ENCODE data around the gene PRRT2. TPM values are rescaled to one million over a fixed set of nuclear protein-coding genes. Genes with fewer than 3 reads are reported as not detected.

PRRT2 gene
- total and polyA plus RNA-seq, 10 of the 15 experiments (the other 5 are each of a cell fraction or from before 2014, with no cell fraction given): 0.08 to 0.49 (median 0.12) TPM; not detected in 4

DNA sequence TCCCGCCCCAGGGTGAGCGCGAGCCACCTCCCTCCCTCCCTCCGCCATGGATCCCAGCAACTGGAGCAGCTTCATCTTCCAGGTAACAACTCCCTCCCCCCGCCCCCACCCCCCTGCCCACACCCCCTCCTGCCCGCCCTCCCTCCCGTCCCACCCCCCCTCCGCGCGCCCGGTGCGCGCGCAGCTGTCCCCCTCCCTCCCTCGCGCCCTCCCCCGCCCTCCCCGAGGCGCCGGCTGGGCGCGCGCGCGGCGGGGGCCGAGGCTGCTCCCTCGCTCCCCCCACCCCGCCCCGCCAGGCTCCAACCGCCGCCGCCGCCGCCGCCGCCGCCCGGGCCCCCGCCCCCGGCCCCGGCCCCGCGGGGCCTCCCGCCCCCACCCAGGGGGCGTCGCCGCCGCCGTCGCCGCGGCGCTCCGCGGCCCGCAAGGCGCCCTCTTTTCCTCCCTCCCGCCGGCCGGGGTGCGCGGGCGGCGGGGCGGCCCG is 5.9 kb upstream of the PRRT2 start, which contains the start of gene MAZ:
Gene MAZ (plus strand): TSS at position 431 of the 481 bp plus-strand sequence. CDS start 173 bp downstream, outside the sequence.
- SMC1A ChIA-PET (ENCODE audit: uncharacterized antibody, unreplicated experiment): no interaction called here
- RAD21 ChIA-PET (ENCODE audit: unreplicated experiment): interaction anchor here (0.6 to 2.2 kb wide), 2 partner anchors 10 to 14 kb away, joined by 3 to 24 read pairs; partner anchors contain the start of genes MVP and PAGR1
- peak within 1 kb of the TSS; percentile 61 for H2AFZ ChIP-seq (ENCODE audit: control insufficient read depth, low read depth, low read length)

More for the DNA sequence above, 5.9 kb upstream of the PRRT2 start, which contains the start of gene MAZ:
- ChIA-PET POLR2A (interaction anchor here (1.3 to 4.0 kb wide), 3 partner anchors 9 to 16 kb away, joined by 13 to 40 read pairs (median 13); partner anchors contain the start of genes KIF22, MVP and PAGR1), CTCF (no interaction called here)
- WGBS (ENCODE audit: insufficient coverage, insufficient replicate concordance, low lambda C conversion rate, missing lambda C conversion rate): no CpG with 5 or more reads among the region's 67 CpGs
- Histone ChIP-seq H3K4me1 (ENCODE audit: control insufficient read depth, insufficient read depth, low read length) (peaks cover 28% of the 10 kb centered on the region), H4K20me1 (ENCODE audit: control insufficient read depth, insufficient read depth) (no peaks in the 10 kb centered on the region), H3K27ac (ENCODE audit: control insufficient read depth, insufficient read depth) (peak within 1 kb of the TSS; percentile 91), H3K79me2 (ENCODE audit: control insufficient read depth, insufficient read depth, low read length) (peaks cover 32% of the 10 kb centered on the region), H3K27me3 (replicated peaks in 1 of 2; ENCODE audit: control insufficient read depth in 2 of 2, insufficient read depth in 2 of 2, low read length in 1 of 2) (no peaks in the 10 kb centered on the region), H3K4me2 (ENCODE audit: control insufficient read depth, insufficient read depth) (peak within 1 kb of the TSS; percentile 96), H3K36me3 (ENCODE audit: control insufficient read depth in 2 of 2, insufficient read depth in 2 of 2, low read length in 1 of 2) (peaks cover 20 to 23% of the 10 kb centered on the region in 2 experiments), H3K9me3 (replicated peaks; ENCODE audit: control insufficient read depth, insufficient read depth, low read length) (no peaks in the 10 kb centered on the region), H3K4me3 (peak within 1 kb of the TSS; percentile 90), H3K9ac (ENCODE audit: control insufficient read depth, insufficient read depth, low read length) (peak within 1 kb of the TSS; percentile 92)
- in situ Hi-C loops (cut with MboI) (no loop called here), intact Hi-C loops (cut with micrococcal nuclease; ENCODE audit: unreplicated experiment) (loop anchor here (5.0 kb wide), 1 partner anchor 104 kb away; no protein-coding TSS in a partner anchor)
- no TSS peak for BruUV-seq (replicated peaks)
- ATAC-seq (no peak), DNase-seq (ENCODE audit: low read depth, low spot score) (no peak), FAIRE-seq (no peak)
- TF ChIP-seq, protein P1, sequence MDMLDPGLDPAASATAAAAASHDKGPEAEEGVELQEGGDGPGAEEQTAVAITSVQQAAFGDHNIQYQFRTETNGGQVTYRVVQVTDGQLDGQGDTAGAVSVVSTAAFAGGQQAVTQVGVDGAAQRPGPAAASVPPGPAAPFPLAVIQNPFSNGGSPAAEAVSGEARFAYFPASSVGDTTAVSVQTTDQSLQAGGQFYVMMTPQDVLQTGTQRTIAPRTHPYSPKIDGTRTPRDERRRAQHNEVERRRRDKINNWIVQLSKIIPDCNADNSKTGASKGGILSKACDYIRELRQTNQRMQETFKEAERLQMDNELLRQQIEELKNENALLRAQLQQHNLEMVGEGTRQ (IDR thresholded peaks at IDR 0.05; ENCODE audit: borderline replicate concordance, low read depth, low read length): no peak
- TF ChIP-seq EGR1 (IDR thresholded peaks at IDR 0.05; ENCODE audit: borderline replicate concordance in 1 of 2, low read depth in 2 of 2, low read length in 2 of 2) (peak in 1 of 2 experiments; percentile 36; a peak in 1 of 3 replicates), SREBF2 (IDR thresholded peaks at IDR 0.05; ENCODE audit: low read length) (no peak)

Data from GM12878 (cell line).